CD14-positive monocyte (primary cell): Measurements from ENCODE around the gene PIKFYVE. TPM values are rescaled to one million over a fixed set of nuclear protein-coding genes. Genes with fewer than 3 reads are reported as not detected.
A peak's percentile ranks its signal among the peaks of the same experiment; 100 is the strongest.

Source experiments
- DNase-seq, 3 donors: peaks; one replicate each; pipeline ENCODE4 v3.0.0-alpha.2; 2011 to 2022
- H2AFZ ChIP-seq: 2 replicates; pipeline ENCODE4 v1.6.0; 2012; ENCODE audit warnings: mild to moderate bottlenecking, low read depth, low read length, inconsistent platforms; ENCODE audit not compliant: insufficient read depth, poor library complexity, severe bottlenecking
- H3K27ac ChIP-seq, 2 donors: 1 replicate in 1 of 2; 2 replicates in 1 of 2; pipeline ENCODE4 v1.5.1; 2012 to 2013; ENCODE audit warnings: low read length in 2 of 2, control low read depth in 1 of 2, inconsistent platforms in 1 of 2, low read depth in 1 of 2, mild to moderate bottlenecking in 1 of 2
- H3K27me3 ChIP-seq, 2 donors: one replicate each; pipeline versions ENCODE4 v1.6.0 to v1.6.1; 2011 to 2013; ENCODE audit warnings: low read length in 2 of 2; ENCODE audit not compliant: control insufficient read depth in 2 of 2, insufficient read depth in 2 of 2
- H3K36me3 ChIP-seq, 2 donors: replicated peaks in 1 of 2; 1 replicate in 1 of 2; 2 replicates in 1 of 2; pipeline versions ENCODE4 v1.5.1 to v1.6.1; 2012 to 2013; ENCODE audit warnings: low read length in 2 of 2, control low read depth in 1 of 2, inconsistent platforms in 1 of 2, mild to moderate bottlenecking in 1 of 2; ENCODE audit not compliant: insufficient read depth in 2 of 2, control insufficient read depth in 1 of 2
- H3K4me1 ChIP-seq, 2 donors: 1 replicate in 1 of 2; 2 replicates in 1 of 2; pipeline versions ENCODE4 v1.5.1 to v1.6.1; 2012 to 2013; ENCODE audit warnings: low read length in 2 of 2, control low read depth in 1 of 2, inconsistent platforms in 1 of 2, mild to moderate bottlenecking in 1 of 2, moderate library complexity in 1 of 2; ENCODE audit not compliant: insufficient read depth in 2 of 2, control insufficient read depth in 1 of 2
- H3K4me2 ChIP-seq: replicated peaks from 2 replicates; pipeline ENCODE3; 2012; ENCODE audit warnings: low read length, moderate library complexity, mild to moderate bottlenecking; ENCODE audit not compliant: poor library complexity, severe bottlenecking; ENCODE audit errors: extremely low read depth
- H3K4me3 ChIP-seq, 3 experiments: fragments of 200-600 bp in 1 of 3; sonication (generic) in 1 of 3; replicated peaks in 1 of 3; 1 replicate in 2 of 3; 2 replicates in 1 of 3; pipeline ENCODE4 v1.5.1; 2011 to 2013; ENCODE audit warnings: low read length in 3 of 3, mild to moderate bottlenecking in 3 of 3, control low read depth in 2 of 3, low read depth in 2 of 3, inconsistent platforms in 1 of 3, moderate library complexity in 1 of 3
- H3K79me2 ChIP-seq: 2 replicates; pipeline ENCODE4 v1.6.0; 2012; ENCODE audit warnings: mild to moderate bottlenecking, control low read depth, inconsistent platforms, low read length, moderate library complexity; ENCODE audit not compliant: insufficient read depth
- H3K9ac ChIP-seq: 2 replicates; pipeline ENCODE4 v1.6.0; 2017; ENCODE audit warnings: low read length, mild to moderate bottlenecking; ENCODE audit not compliant: insufficient read depth, poor library complexity, severe bottlenecking
- H3K9me3 ChIP-seq, 2 donors: replicated peaks in 1 of 2; 1 replicate in 1 of 2; 2 replicates in 1 of 2; pipeline versions ENCODE4 v1.5.1 to v1.6.1; 2012 to 2013; ENCODE audit warnings: low read length in 2 of 2, control low read depth in 1 of 2; ENCODE audit not compliant: control insufficient read depth in 1 of 2, insufficient read depth in 1 of 2
- H4K20me1 ChIP-seq: 2 replicates; pipeline ENCODE4 v1.6.0; 2012; ENCODE audit warnings: mild to moderate bottlenecking, low read length, control low read depth, moderate library complexity; ENCODE audit not compliant: insufficient read depth
- H3K27ac Mint-ChIP-seq, 7 donors: one replicate each; pipeline ENCODE4 v1.8.0; 2020; ENCODE audit warnings: mild to moderate bottlenecking in 7 of 7, mixed read lengths in 7 of 7, moderate library complexity in 6 of 7, inconsistent platforms in 2 of 7
- H3K27me3 Mint-ChIP-seq, 3 donors: one replicate each; pipeline ENCODE4 v1.8.0; 2021 to 2022; ENCODE audit warnings: low read depth in 3 of 3, mild to moderate bottlenecking in 3 of 3, mixed read lengths in 3 of 3, moderate library complexity in 3 of 3, inconsistent platforms in 1 of 3
- H3K36me3 Mint-ChIP-seq, 2 donors: one replicate each; pipeline ENCODE4 v1.8.0; 2020; ENCODE audit warnings: mixed read lengths in 2 of 2, inconsistent platforms in 1 of 2, mild to moderate bottlenecking in 1 of 2
- H3K4me1 Mint-ChIP-seq: one replicate; pipeline ENCODE4 v1.8.0; 2020; ENCODE audit warnings: mild to moderate bottlenecking, mixed read lengths
- H3K4me3 Mint-ChIP-seq, 2 donors: one replicate each; pipeline ENCODE4 v1.8.0; 2020; ENCODE audit warnings: mild to moderate bottlenecking in 2 of 2, mixed read lengths in 2 of 2, moderate library complexity in 1 of 2
- H3K9me3 Mint-ChIP-seq, 7 donors: one replicate each; pipeline ENCODE4 v1.8.0; 2020 to 2022; ENCODE audit warnings: mixed read lengths in 7 of 7, mild to moderate bottlenecking in 6 of 7, moderate library complexity in 6 of 7, inconsistent platforms in 2 of 7
- WGBS: methylation state at CpG from one replicate; pipeline ENCODE4 v1.1.5; 2013; ENCODE audit warnings: missing lambda C conversion rate; ENCODE audit not compliant: insufficient coverage; 5-methylcytosine and 5-hydroxymethylcytosine counted together
- intact Hi-C, 2 donors: fragments of 100-400 bp; cut with micrococcal nuclease; formaldehyde crosslinking; loops; one replicate each; pipeline versions ENCODE4 v1.15.0 to v1.15.1; 2023
- polyA plus RNA-seq, 3 donors: library from polyadenylated mRNA; depleted of rRNA in 1 of 3; unstranded in 2 of 3; stranded (reverse) in 1 of 3; fragments of 300-500 nt in 2 of 3; fragments of >200 nt in 1 of 3; fragmentation: Illumina TruSeq in 2 of 3; gene quantifications; 1 replicate in 2 of 3; 2 replicates in 1 of 3; pipeline ENCODE4 v1.2.3, GENCODE V29; 2012 to 2021
- TF ChIP-seq, protein P1 (sequence below): fragments of 200-600 bp; IDR thresholded peaks from one replicate; pipeline ENCODE4 v1.8.0; 2022; ENCODE audit warnings: antibody characterized with exemption, mild to moderate bottlenecking

PIKFYVE gene
- polyA plus RNA-seq, 3 donors = 3.5 to 17.6 (median 6.2) TPM

DNA sequence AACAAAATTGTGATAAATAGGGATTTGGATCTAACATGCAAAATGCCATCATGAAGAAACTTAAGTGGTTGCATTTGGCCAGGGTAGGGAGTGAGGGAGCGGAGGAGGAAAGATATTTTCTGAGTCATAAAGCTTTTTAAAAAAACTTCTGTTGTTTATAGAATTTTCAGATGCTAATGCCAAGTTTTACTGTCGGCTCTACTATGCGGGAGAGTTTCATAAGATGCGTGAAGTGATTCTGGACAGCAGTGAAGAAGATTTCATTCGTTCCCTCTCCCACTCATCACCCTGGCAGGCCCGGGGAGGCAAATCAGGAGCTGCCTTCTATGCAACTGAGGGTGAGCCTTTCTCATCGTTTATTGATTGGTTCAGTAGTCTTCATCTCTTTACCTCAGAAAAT lies 84.6 kb downstream of the PIKFYVE start:
- H3K4me2 ChIP-seq = no peak overlapping the region
- TF ChIP-seq, protein P1, sequence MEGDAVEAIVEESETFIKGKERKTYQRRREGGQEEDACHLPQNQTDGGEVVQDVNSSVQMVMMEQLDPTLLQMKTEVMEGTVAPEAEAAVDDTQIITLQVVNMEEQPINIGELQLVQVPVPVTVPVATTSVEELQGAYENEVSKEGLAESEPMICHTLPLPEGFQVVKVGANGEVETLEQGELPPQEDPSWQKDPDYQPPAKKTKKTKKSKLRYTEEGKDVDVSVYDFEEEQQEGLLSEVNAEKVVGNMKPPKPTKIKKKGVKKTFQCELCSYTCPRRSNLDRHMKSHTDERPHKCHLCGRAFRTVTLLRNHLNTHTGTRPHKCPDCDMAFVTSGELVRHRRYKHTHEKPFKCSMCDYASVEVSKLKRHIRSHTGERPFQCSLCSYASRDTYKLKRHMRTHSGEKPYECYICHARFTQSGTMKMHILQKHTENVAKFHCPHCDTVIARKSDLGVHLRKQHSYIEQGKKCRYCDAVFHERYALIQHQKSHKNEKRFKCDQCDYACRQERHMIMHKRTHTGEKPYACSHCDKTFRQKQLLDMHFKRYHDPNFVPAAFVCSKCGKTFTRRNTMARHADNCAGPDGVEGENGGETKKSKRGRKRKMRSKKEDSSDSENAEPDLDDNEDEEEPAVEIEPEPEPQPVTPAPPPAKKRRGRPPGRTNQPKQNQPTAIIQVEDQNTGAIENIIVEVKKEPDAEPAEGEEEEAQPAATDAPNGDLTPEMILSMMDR = no peak
- no peak overlapping the region for H3K4me3 ChIP-seq
- Mint-ChIP-seq H3K27ac (peak overlapping the region in 2 of 7 donors; percentile 1 to 77), H3K36me3 (peaks cover 86 to 93% of the 10 kb centered on the region in 2 donors), H3K27me3 (no peaks in the 10 kb centered on the region), H3K9me3 (no peaks in the 10 kb centered on the region), H3K4me1 (peaks cover 2% of the 10 kb centered on the region), H3K4me3 (no peak overlapping the region)
- no peaks in the 10 kb centered on the region for H3K4me1 ChIP-seq
- H3K36me3 ChIP-seq = peaks cover 95 to 97% of the 10 kb centered on the region in 2 donors
- H3K79me2 ChIP-seq = no peaks in the 10 kb centered on the region
- no peaks in the 10 kb centered on the region for H3K9me3 ChIP-seq
- no peak overlapping the region for H3K9ac ChIP-seq
- H2AFZ ChIP-seq = no peak overlapping the region
- no peak for DNase-seq
- H3K27ac ChIP-seq = no peak overlapping the region
- 86% methylated on average over 1 of the region's 7 CpGs for WGBS
- H3K27me3 ChIP-seq = no peaks in the 10 kb centered on the region
- intact Hi-C loops = no loop called here
- no peaks in the 10 kb centered on the region for H4K20me1 ChIP-seq

DNA sequence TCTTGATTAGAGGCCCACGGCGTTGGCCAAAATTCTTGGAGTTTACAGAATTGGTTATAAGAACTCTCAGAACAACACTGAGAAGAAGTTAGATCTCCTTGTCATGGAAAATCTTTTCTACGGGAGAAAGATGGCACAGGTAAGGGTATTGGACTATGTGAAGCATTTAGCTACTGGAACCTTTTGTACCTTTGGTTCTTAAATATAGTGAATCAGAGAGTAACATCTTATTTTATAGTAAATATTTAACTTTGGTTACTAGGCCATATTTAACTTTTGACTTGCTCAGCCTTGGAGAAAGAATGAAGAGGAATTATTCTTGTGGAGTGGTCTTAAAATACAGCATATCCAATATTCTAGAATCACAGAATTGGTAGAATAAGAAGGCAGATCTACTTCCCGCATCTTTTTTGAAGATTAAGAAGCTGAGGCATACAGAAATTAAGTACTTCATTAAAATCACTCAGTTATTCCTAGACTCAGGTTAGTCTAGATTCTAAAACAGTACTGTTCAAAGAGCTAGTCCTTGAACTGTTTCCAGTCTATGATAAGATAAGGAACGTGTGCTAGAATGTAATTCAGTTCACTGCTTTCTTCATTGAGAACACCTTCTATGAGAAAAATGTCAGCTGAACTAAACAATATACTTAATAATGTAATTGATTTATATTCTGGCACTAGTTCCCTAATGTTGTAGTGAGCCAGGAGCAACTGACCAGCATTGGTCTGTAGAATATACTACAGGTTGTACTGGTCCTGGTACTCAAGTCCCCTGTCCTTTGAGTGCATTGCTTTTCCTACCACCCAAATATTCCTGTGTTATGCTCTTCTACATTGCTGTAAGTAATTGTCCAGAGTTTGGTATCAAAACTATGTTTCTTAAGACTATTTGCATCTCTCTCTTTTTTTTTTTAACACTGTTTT lies 86.9 kb downstream of the PIKFYVE start:
- Histone ChIP-seq H4K20me1 (no peaks in the 10 kb centered on the region), H3K4me2 (no peak overlapping the region), H3K9ac (no peak overlapping the region), H3K36me3 (peaks cover 92 to 95% of the 10 kb centered on the region in 2 donors), H2AFZ (no peak overlapping the region), H3K4me1 (no peaks in the 10 kb centered on the region), H3K79me2 (no peaks in the 10 kb centered on the region), H3K9me3 (no peaks in the 10 kb centered on the region), H3K4me3 (no peak overlapping the region), H3K27me3 (no peaks in the 10 kb centered on the region), H3K27ac (no peak overlapping the region)
- DNase-seq = no peak
- H3K36me3 Mint-ChIP-seq = peaks cover 79 to 85% of the 10 kb centered on the region in 2 donors
- intact Hi-C loops = no loop called here
- no peaks in the 10 kb centered on the region for H3K9me3 Mint-ChIP-seq
- H3K27me3 Mint-ChIP-seq = no peaks in the 10 kb centered on the region
- no peak overlapping the region for H3K4me3 Mint-ChIP-seq
- no CpG with 5 or more reads among the region's 5 CpGs for WGBS
- peak overlapping the region in 1 of 7 donors; percentile 19 for H3K27ac Mint-ChIP-seq
- H3K4me1 Mint-ChIP-seq = peaks cover 2% of the 10 kb centered on the region
- TF ChIP-seq, protein P1 = no peak
